ENCODE results near the gene TAF4B.
"Not testable (repeated sequence)": the region's sequence is repeated elsewhere in the genome, so short reads cannot be mapped to it uniquely, and the experiment has no call there.

TAF4B gene

GRCh38 chr18:26312199-26312598, 86.0 kb downstream of the TAF4B start:
- no peak for DNase-seq

- DNase-seq, result no peak
Measured at GRCh38 chr18:26317398-26317797, 91.2 kb downstream of the TAF4B start.

GRCh38 chr18:26320686-26321085, 94.4 kb downstream of the TAF4B start:
- no peak for DNase-seq

- DNase-seq, result no peak
Measured at GRCh38 chr18:26322890-26323653, 96.8 kb downstream of the TAF4B start.

GRCh38 chr18:26325771-26326170, 99.5 kb downstream of the TAF4B start:
- no peak for DNase-seq

- DNase-seq, result no peak
Measured at GRCh38 chr18:26327062-26327461, 100.8 kb downstream of the TAF4B start.

DNA sequence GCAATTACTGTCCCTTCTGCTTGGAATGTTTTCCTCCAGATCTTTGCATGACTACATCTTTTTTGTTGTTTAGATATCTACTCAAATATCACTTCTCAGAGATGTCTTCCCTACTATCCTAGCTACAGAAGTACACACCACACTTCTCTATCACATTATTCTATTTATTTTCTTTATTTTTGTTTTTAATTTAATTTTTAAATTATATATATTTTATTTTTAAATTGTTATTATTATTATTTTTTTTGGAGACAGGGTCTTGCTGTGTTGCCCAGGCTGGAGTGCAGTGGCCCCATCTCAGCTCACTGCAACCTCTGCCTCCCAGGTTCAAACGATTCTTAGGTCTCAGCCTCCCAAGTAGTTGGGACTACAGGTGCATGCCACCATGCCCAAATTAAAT, 106.7 kb downstream of the TAF4B start:
- DNase-seq, result no peak

- no peak for DNase-seq
Measured at GRCh38 chr18:26335156-26335555, 108.9 kb downstream of the TAF4B start.

GRCh38 chr18:26335571-26336487, 109.6 kb downstream of the TAF4B start:
- DNase-seq, result no peak

GRCh38 chr18:26336572-26336971, 110.3 kb downstream of the TAF4B start:
- DNase-seq, result no peak

- no peak for DNase-seq
Measured at GRCh38 chr18:26342646-26343045, 116.4 kb downstream of the TAF4B start.

DNA sequence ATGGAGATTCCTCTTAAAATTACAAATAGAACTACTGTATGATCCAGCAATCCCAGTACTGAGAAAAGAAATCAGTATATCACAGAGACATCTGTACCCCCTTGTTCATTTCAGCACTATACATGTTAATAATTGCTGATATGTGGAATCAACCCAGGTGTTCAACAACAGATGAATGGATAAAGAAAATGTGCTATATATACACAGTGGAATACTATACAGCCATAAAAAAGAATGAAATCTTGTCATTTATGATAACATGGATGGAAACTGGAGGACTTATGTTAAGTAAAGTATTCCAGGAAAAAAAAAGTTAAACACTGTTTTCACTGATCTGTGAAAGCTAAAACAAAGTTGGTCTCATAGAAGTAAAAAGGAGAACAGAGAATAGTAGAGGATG, 124.7 kb downstream of the TAF4B start:
- DNase-seq, result no peak

- DNase-seq, result no peak
Measured at GRCh38 chr18:26356045-26356785, 130.0 kb downstream of the TAF4B start.

DNA sequence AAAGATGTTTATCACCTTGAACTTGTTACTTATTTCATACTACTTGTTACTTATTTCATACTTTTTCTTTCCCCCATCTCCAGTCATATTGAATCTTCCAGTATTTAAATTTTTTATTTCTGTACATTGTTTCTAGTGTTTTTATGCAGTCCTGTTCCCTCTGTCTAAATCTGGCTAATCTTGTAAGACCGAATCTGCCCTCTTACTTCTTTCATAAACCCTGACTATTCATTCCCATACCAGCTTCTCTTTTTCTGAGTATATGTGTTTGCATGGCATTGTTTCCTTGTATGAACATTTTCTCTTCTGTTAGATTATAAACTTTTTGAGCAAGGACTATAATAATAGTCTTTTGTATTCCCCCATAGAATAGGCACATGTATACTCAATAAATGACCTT, 131.7 kb downstream of the TAF4B start:
- DNase-seq, result no peak

DNA sequence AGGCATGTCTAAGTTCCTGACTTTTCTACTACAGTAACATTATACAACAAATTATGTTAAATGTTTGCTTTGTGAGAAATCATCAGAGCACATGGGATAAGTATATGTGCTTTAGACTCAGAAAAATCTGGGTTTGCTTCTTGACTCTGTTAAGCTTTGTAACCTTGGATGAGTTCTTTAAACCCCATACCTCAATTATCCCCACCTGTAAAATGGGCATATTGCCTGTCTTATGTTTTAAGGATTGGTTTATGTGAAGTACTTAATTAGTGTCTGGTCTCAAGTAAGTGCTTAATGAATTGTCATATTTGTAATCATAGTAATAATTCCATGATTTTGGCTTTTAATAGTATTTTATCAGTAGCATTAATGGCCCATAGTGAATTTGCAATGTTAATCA, 135.8 kb downstream of the TAF4B start:
- DNase-seq, result no peak

DNA sequence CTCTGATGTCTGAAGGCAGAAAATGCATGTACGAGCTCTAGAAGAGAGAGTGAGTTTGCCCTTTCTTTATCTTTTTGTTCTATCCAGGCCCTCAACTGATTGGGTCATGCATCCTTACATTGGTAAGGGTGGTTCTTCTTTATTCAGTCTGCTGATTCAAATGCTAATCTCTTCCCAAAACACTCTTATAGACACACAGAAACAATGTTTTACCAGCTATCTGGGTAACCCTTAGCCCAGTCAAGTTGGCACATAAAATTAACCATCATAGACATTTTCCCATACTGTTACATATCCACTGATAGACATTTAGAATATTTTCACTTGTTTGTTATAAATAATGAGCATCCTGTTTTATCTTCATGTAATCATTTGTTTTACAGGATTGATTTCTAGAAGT, 141.2 kb downstream of the TAF4B start:
- DNase-seq, result no peak

- no peak for DNase-seq
Measured at GRCh38 chr18:26370037-26370436, 143.8 kb downstream of the TAF4B start.

- DNase-seq, result no peak
Measured at GRCh38 chr18:26376105-26376504, 149.9 kb downstream of the TAF4B start.

GRCh38 chr18:26378701-26379100, 152.5 kb downstream of the TAF4B start:
- no peak for DNase-seq

GRCh38 chr18:26381555-26381954, 155.3 kb downstream of the TAF4B start:
- DNase-seq, result not testable (repeated sequence)

- DNase-seq, result no peak
Measured at GRCh38 chr18:26383454-26384270, 157.4 kb downstream of the TAF4B start.

DNA sequence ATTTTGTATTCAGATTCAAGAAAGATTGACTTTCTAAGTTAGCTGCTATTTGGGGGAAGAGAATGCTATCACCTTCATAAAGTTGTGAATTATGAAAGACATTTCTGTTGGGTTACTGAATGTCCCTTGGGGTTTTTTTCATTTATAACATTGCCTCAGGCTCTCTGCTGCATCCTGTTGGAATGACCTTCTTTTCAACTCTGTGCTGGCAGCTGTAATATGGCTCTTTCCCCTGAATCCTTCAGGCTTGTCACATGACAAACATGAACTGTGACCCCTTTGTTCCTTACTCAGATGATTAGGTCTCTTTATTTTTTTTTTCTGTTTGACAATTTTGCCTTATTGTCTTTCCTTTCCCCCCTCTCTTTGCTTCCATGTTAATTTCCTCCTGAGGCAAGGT, 159.8 kb downstream of the TAF4B start:
- DNase-seq, result no peak
